VCaP (cell line): ENCODE results near the gene S100G.
"Not testable (repeated sequence)": the region's sequence is repeated elsewhere in the genome, so short reads cannot be mapped to it uniquely, and the experiment has no call there.

Source experiments
- H3K27ac ChIP-seq: fragments of 450-650 bp; 2 replicates; pipeline ENCODE4 v1.5.1; 2017
- TF ChIP-seq, protein P1 (sequence below): fragments of 450-650 bp; conservative IDR thresholded peaks from 2 replicates; pipeline ENCODE4 v1.5.1; 2017; ENCODE audit warnings: mild to moderate bottlenecking, moderate library complexity

Gene S100G

DNA sequence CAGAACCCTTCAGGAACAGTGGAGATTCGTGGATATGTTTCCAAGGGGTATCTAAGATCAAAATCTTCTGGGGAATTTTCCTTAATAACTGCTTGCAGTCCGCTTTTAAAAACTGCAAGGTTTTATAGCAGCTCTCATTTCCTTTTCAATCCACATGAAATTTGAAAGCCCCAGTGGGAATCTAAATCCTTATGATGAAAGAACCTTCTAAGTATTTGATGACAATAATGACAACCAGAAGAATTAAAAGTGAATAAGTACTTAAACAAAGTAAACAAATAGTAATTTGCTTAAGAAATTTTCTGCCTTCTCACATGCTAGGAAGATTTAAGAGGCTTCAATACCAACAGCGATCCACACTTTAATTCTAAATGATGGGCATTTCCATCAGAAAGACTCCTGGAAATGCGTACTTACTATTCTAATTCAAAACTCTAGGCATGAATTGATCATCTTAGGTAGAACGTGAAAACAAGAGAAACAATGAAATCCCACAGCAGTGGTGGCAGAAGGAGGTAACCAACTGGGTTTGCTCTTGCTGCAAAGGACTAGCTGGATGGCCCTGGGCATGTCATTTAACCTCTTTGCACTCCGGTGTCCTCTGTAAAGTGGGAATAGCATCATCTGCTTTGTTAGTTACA, 37.6 kb upstream of the S100G start:
- TF ChIP-seq, protein P1, sequence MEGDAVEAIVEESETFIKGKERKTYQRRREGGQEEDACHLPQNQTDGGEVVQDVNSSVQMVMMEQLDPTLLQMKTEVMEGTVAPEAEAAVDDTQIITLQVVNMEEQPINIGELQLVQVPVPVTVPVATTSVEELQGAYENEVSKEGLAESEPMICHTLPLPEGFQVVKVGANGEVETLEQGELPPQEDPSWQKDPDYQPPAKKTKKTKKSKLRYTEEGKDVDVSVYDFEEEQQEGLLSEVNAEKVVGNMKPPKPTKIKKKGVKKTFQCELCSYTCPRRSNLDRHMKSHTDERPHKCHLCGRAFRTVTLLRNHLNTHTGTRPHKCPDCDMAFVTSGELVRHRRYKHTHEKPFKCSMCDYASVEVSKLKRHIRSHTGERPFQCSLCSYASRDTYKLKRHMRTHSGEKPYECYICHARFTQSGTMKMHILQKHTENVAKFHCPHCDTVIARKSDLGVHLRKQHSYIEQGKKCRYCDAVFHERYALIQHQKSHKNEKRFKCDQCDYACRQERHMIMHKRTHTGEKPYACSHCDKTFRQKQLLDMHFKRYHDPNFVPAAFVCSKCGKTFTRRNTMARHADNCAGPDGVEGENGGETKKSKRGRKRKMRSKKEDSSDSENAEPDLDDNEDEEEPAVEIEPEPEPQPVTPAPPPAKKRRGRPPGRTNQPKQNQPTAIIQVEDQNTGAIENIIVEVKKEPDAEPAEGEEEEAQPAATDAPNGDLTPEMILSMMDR: no peak
- H3K27ac ChIP-seq: no peak overlapping the region

DNA sequence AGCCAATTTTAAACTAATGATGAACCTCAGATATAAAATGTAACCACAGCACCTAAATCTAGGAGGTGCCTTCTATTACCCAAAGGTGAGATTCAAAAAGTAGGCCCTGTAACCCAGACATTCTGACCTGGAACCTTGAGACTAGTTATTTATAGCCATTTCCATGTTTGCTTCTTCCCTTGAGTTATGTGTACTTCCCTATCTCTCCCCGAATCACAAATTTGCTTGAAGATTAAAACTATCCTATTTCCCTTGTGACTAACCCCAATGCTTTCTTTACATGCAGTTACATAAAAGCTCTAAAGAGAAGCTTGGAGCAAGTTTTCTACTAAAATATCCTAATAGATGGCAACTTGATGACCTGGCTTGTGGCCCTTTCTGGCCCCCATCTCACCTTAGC, 32.6 kb upstream of the S100G start:
- TF ChIP-seq, protein P1: no peak
- H3K27ac ChIP-seq: no peak overlapping the region

DNA sequence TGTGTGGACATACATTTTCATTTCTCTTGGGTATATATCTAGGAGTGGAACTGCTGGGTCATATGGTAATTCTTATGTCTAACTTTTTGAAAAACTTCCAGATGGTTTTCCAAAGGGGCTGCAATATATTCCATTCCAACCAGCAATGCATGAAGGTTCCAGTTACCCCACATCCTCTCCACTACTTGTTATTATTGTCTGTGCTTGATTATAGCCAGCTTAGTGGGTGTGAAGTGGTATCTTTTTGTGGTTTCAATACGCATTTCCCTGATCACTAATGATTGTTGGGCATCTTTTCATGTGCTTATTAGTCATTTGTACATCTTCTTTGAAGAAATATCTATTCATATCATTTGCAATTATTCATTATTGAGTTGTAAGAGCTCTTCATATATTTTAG, 31.5 kb upstream of the S100G start:
- TF ChIP-seq, protein P1: no peak
- H3K27ac ChIP-seq: no peak overlapping the region

DNA sequence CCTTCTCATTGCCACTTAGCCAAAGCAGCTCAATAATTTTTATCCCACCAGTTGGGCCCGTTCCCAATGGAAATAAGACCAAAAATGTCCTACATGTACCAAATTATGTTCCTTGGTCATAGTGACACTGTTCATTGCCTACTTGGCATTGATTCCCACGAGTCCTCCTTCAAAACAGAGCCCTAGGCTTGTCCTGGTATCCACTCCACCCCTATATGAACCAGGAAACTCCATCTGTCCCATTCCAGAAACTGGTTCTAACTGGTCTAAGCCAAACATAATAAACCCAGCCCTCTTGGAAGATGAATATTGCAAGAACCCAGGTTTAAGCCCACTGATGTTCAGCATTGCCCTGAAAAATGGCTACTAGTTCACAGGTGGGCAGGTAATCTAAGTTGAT, 30.9 kb upstream of the S100G start:
- H3K27ac ChIP-seq: no peak overlapping the region
- TF ChIP-seq, protein P1: no peak

DNA sequence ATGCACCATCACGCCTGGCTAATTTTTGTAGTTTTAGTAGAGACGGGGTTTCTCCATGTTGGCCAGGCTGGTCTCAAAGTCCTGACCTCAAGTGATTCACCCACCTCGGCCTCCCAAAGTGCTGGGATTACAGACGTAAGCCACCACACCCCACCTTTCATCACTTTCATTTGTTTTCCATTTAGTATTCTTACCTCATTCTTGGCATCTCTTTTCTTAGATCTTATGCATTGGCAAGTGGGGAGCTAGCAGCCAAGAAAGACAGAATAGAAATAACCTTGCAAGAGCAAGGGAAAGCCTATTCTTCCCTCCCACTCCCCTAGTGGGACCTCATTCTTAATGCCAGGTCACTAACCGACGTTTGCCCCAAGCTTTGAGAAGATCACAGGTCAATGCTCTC, 21.4 kb upstream of the S100G start:
- not testable (repeated sequence) for H3K27ac ChIP-seq

DNA sequence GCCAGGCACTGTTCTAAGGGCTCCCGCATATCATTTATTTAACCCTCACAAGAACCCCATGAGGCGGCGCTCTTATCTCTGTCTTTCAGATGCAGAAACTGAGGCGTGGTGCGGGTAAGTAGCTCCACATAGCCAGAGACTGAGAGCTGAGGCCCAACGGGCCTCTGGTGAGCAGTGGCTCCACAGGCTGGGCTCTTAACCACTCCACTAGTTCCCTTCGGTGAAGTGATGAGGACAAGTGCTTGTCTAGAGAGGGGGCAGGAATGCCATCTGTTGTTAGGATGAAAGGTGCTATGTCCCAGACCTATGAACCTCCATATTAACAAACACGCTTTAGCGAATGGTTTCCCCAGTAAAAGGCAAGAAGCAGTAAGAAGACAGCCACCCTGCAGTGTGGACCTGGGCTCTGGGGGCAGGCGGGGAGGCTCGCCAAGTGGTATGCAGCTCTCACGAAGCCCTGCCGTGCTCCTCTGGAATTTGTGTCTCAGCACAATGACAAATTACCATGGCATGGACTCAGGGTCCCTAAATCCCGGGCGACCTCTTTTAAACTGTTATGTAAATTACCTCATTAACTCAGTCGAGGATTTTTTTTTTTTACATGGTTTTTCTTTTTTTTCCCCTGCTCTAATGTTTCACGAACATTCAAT, 20.9 kb upstream of the S100G start:
- H3K27ac ChIP-seq: no peak overlapping the region
- TF ChIP-seq, protein P1: no peak

DNA sequence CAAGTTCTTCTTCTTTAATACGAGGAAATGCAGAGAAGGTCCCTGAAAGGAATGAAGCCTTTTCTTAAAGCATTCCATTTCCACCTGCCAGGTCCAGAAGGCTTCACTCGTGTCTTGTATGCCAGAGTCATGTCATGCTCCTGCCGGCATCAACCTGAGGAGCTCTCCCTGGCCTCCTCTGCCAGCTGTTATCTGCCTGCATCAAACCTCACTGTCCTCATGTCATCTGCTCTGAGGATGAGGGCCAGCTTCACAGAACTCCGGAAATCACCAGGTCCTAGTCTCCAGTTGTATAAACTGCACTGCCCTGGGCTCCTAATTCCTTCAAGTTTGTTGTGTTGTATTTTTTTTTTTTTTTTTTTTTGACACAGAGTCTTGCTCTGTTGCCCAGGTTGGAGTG, 20.0 kb upstream of the S100G start:
- no peak overlapping the region for H3K27ac ChIP-seq
- TF ChIP-seq, protein P1: no peak

DNA sequence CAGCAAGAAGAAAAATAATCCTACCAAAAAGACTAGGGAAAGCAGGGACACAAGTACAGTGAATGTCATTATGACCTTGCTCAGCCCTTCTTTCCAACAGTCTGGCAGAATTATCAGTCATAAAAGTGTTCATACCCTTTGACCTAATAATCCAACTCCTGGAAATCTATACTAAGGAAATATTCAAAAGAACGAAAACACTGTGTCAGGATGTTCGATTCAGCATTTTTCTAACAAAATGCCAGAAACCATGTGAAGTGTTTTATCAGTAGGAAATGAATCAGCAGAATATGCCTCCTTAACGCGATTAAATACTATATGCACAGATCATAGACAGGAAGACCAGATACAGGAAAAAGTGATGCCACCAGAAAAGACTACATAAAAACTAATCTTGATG, 16.2 kb upstream of the S100G start:
- H3K27ac ChIP-seq: no peak overlapping the region

More for the DNA sequence above, 16.2 kb upstream of the S100G start:
- TF ChIP-seq, protein P1: no peak
